HG03066 (cell line): ENCODE results near the gene BMPR1B.

Source experiments
- ATAC-seq: cut with Tn5 transposase; IDR thresholded peaks from one replicate; pipeline ENCODE4 v1.9.1; 2021; ENCODE audit warnings: low read depth; ENCODE audit not compliant: unreplicated experiment

The BMPR1B gene

DNA sequence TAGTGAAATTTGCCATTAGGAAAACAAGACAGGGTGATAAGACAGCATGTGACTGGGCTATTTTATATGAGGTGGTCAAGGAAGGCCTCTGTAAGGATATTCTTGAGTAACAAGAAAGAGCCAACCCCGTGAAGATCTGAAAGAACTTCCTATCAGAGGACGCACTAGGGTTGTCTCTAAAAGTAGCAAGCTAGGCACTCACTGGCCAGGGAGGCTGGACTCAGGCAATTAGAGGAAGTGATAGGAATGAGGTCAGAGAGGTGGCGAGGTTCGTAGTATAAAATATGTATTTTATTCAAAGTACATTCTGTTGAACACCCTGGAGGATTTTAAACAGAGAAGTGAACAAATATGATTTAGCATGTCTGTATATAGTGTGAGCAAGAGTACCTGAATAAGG lies 4.6 kb downstream of the BMPR1B start:
- no peak for ATAC-seq

DNA sequence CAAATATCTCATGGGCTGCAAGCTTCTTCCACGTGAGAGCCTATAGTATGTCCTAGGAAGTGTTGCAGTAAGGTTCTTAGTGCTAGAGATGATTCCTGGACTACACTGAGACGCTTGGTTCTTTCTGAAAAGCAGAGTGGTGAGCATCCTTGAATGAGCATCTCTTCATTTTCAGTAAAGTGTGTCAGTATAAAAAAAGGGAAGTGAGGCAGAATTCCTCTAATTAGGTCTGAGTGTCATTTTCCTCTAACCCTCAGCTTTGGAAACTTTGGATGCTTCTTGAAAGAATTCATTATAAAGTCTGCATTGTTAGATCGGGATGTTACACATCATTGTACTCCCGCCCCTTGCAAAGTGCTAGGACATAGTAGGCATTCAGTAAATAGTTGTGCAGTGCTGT lies 5.2 kb downstream of the BMPR1B start:
- ATAC-seq = no peak

DNA sequence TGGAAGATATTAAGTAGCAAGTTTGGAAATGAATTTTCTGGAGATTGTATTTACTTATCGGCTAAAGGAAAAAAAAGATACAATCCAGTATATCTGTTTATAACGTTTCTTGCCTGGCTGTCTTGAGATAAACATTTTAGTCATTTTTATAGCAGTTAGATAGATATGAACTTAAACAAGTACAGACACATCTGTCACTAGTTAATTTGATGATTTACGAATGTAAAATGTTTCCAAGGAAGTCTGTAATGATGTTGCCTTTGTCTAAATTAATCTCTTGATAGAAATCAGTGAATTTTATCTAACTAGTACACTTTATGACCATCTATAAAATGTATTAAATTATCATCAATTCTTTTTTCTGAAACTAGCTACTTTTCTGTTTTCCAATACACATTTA lies 5.7 kb downstream of the BMPR1B start:
- no peak for ATAC-seq

DNA sequence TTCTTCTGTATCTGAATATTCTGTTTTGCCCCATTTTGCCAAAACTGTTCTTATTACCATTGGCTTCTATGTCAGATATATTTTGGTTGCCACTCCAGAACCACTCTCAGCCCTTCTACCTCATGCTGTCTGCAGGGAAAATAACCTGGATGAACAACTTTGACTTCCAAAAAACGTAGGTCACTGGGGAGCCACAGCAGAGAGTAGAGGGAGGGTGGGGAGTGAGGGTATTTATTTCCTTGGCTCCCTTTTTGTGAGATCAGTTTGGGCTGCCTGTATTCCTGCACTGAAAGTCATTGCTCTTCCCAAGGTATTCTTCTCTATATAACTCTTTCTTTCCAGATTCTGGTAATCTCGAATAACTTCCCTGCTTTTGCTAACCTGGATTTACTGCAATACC lies 6.3 kb downstream of the BMPR1B start:
- no peak for ATAC-seq

DNA sequence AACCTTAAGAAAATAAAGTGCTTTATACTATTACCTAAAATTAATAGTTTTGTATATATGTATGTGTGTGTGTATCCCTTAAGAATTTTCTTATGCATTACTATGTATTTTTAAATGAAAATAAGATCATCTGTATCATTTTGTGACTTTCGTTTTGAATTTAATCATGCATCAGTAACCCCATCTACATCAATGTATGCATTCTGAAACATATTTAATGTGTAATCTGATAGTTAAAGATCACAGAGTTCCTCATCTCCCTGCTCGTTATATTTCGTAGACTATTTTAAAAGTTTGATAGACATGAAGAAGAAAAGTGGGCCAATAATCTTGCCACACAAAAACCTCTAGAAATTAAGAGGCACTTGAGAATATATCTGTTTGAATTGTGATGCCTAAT lies 7.4 kb downstream of the BMPR1B start:
- ATAC-seq = no peak

DNA sequence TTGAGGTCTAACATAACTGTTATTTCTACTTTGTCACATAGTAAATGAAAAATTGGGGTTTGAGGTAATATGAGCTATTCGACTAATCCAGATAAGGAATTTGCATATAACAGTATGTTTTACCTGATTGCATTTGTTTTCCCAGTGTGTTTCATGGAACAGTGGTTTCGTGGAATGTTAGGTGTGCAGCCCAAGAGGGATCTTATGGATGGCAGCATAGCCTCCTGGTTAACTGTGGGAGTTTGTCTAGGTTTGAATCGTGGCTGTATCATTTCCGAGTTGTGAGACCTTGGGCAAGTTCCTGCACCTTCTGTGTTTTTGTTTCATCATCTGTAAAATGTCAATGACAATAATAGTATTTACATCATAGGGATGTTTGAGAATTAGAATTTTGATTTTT lies 7.9 kb downstream of the BMPR1B start:
- no peak for ATAC-seq

DNA sequence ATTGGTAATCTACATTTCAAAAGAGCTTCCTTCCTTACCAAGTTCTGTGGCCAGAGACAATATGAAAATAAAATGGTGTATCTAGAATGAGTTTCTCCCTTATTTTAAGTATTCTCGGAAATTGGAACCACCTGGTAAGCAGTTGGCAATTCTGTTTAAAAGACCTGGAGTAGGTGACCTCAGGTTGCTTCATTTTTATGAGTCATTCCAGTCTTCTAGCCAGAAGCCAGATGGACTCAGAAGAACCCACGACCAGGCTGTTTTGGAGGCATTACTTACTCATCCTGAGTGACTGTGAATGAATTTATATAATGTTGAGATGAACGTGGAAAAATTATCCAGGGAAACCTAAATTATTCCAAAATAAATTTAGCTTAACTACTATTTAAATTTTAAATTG lies 9.1 kb downstream of the BMPR1B start:
- ATAC-seq = no peak

DNA sequence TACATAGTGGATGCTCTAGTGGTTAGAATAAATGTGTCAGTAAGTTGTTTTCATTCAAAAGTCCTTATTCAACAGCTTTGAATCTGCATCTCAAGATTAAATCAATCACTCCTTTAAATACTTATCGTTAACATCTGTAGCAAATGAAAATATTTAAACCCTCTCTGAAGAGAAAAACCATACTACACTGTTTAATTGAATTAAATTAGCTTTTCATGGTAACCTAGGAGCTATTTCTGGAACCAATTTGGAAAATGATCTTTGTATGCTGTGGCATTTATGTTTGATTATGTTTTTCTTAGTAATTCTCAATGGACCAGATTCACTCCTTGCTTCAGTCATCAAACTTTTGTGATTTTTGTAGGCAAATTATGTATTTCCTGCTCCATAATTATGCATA lies 9.7 kb downstream of the BMPR1B start:
- no peak for ATAC-seq

DNA sequence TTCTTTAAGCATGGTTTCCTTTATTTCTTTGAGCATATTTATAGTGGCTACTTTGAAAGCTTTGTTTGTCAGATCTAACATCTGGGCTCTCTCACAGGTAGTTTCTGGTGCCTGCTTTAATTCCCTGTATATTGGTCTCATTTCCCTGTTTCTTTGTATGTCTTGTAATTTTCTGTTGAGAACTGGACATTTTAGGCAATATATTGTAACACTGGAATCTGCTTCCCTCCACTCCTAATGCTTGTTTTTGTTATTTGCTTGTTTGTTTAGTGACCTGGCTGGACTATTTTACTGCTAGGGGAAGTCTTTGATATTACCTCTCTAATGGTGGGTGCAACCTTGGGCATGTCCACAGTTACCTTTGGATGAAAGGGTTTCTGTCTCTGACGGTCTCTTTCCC lies 25.0 kb downstream of the BMPR1B start:
- ATAC-seq = no peak

DNA sequence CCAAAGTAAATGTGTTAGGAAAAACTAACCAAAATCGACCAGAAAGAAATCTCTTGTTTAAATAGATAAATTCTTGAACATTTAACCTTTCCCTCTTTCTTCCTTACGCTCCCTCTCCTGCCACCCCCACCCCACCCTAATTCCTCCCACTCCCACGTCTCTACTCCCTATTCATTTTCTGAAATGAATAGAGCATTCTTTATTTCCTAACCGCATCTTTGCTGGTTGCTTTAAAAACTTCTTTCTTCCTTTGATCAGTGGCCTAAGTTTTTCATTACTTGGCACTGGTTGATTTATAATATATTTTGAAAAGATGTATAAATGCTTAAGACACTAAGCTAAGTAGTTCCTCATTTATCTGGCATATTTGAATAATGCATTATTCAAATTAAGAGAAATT lies 33.9 kb downstream of the BMPR1B start:
- no peak for ATAC-seq

DNA sequence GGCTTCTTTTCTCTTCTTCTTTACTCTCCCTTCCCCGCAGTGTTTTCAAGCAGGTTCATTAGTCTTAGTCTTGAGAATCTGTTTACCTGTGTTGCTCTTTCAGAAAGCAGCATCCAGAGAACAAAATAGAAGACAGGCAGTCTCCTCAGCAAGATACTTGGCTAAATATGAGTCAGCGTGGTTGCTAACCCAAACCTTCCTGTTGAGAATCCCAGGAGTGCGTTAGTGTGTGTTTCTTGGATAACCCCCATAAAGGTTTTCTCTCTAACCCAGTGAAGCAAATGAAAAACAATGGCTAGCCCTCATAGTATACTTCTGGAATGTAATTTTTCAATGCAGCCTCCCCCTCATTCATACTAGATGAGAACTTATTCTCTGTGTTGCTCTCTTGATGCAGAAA lies 41.1 kb downstream of the BMPR1B start:
- no peak for ATAC-seq

DNA sequence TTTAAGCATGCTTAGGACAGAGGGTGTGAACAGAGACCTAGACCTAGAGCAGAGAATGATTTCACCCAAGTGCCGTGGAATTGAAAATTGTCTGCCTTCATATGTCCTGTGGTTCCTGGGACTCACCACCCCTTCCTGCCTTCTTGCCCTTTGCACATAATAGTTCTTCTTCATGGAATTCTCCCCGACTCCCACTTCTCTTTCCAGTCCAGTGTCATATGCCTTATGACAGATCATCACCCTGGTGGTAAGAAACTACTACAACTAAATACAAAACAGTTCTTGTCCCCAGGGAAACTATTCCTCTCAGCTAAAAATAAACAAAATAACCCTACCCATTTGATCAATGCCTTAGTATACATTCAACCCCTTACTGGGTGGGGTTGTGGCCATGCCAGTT lies 43.3 kb downstream of the BMPR1B start:
- ATAC-seq = no peak

DNA sequence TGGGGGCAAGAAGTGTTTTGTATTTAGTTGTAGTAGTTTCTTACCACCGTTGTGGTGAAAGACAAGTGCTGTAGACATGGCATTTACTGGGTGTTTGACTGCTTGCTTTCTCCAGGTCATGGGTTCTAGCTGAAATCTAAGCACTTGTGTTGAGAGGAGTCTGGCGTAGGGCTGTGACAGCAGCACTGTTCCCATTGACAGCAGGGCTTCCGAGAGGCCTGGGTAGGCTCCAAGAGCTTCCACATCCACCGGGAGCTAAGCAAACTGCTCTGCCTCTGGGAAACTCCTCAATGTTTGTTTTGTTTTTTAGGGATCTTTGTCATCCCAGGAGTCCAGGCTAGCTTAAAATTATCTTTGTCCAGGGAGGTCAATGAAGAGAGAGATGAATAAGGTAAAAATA lies 44.3 kb downstream of the BMPR1B start:
- no peak for ATAC-seq

DNA sequence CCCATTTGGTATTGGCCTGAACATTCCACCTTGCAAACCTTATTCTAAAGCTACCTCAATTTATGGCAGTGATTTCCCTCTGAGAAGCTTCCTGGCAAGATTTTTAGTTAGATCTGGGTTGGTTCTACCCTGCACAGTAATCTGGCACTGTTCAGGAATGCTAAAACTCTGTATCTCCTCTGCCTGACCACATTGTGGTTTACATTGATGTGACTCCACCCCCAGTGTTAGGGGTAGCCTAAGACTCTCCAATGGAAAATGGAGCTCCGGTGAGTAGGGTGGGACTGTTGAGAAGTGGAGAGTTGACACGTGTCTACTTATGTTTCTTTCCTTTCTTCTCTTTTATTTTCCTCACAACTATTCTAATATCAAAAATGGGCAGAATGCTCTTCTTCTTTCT lies 45.4 kb downstream of the BMPR1B start:
- ATAC-seq = no peak

DNA sequence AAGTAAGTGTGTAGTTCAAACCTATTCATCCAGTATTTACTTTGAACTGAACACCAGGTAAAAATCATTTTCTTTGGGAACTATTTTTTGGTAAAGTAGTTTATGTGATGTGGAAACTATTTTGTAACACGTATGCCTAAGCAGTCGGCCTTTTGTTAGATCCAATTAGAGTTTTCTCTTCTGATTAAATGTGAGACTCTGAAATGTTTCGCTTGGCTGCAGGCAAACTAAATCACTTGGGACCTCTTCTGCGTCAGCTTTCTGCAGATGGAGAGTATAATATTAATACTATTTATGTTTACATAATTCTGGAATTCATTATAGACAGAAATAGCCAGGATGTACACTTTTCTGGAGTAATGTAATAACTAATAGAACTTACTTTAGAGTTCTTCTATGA lies 46.9 kb downstream of the BMPR1B start:
- ATAC-seq = no peak

DNA sequence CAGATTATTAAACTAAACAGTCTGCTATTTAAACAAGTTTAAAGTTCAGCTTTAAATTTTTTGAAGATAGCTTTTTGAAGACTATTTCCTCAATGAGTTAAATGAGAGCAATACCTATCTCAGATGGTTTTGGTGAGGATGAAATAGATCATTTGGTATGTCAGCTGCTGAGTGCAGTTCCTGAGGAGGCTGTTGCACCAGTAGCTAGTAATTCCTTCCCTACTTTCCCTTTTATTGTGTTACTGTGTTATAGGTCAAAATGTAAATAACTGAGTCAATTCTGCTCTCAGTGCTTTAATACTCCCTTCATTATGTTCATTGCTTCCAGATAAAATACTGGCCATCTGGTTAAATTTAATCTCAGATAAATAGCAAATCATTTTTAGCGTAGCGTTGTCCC lies 48.6 kb downstream of the BMPR1B start:
- ATAC-seq = no peak

DNA sequence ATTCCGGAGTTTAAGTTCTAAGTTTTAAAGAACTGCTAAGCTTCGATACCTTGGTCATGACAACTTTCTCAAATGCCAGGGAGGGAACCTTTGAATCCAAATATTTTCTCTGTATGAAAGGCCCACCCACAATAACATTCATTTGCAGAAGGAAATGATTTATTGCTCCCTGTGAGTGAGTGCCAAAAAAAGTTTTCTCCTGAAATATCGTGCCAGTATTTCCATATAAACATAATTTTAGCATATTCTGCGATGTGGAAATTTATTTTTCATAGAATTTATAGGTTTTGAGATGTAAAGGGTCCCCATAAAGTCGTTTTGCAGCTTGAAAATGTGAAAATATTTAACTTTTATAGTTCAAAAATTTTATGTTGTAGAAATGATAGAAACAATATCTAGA lies 53.9 kb downstream of the BMPR1B start:
- no peak for ATAC-seq

DNA sequence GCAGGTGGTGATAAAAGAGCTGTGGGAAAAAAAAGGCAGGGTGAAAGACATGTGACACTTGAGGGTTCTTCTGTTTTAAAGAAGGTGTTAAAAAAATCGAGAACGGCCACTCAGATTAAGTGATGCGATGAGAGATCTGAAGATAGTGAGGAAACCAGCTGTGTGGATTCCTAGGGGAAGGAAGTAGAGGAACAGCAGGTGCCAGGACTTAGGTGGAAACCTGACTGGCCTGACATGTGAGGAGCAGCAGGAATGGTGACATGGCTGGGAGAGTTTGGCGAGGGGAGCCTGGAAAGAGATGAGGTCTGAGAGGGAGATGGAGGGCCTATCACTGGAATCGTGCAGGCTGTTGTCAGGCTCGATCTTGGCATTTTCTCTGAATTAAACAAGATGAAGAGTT lies 55.5 kb downstream of the BMPR1B start:
- ATAC-seq = no peak

DNA sequence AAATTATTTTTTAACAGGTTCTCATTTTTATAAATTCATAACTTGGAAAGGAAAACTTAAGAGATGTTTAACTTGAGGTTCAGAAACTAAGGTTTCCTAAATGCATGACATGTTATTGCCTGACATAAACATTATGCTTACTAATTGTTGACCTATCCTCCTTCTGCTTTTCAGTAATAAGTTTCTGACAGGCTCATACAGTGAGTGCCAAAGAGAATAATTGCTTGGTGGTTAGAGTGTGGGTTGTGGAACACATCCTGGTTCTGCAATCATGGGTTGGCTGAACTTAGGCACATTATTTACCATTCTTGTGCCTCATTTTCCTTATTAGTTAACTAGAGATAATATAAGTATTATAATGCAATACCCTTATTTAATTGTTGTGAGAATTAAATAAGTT lies 56.5 kb downstream of the BMPR1B start:
- ATAC-seq = no peak

DNA sequence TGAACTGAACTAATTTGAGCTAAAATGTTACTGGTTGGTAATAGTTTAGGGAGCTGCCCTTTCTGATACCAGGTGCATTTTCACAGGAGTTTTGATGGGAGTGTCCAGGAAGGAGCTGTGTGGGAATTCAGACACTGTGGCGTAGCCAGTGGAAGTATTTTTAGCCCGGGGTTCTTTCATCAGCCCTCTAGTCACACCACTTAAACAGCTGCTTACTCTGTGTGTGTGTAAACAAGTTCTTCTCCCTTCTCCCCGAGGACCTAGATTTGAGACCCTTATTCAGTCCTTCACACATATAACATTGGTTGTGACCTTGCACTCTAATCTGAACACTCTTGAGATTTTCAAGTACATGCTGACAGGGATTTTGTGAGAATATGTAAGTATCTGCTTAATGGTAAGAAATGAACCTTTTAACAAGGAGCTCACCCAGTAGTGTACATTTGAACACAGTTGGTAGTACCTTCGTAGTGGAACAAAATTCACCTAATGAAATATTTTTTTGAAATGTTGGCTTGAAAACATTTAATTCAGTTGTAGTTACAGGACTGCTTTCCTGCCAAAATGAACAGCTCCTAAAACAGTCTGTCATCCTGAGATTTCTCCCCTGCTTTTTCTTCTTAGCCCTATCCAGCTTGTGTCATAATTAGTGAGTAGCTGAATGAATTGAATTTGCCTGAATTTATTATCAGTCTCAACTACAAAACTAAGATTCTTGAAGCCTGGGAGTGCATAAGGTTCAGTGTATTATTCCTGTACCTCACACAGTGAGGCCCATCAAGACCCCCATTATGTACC lies 61.8 kb downstream of the BMPR1B start:
- ATAC-seq = no peak

DNA sequence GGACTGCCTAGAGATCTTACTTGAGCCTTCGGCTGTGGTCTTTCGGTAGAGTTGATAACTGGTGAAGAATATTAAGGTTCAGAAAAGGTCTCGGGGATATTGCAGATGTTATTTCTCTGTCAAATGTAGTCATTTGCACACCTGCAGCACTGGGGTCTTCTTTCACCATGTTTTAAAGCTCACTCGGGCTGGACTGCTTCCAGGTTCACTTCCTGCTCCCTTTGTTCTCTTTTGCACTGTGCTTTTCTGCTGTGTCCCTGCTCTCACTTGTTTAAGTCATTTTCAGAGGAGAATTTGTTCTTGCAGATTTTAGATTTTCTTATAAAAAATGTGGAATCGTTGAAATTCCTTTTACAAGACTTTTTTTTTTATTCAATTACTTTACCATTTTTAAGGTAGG lies 68.5 kb downstream of the BMPR1B start:
- ATAC-seq = no peak

DNA sequence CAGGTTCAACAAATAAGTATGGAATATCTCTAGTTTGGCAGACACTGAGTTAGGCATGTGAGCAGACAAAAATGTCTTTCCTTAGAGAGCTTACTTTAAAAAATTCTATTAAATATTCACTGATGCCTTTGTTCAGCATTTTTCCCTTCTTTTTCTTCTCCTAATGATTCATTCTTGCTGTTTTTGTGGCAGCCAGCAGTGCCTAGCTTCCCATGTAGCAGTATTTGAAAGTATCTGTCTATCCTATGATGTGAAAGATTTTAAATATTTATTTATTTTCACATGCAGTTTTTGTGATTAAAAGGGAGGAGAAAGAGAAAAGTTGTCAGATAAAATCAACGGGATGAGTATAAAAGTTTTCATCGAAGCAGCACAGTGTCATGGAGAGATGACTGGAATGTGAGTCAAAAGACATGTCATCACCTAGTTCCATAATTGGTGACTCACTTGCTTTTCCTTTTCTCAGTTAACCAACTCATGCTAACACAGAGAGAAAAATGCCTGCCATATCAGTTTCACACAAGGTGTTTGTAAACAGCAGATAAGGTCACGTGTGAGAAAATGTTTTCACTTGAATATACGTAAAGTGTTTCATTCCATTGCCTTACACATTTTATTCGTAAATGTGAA lies 69.8 kb downstream of the BMPR1B start:
- no peak for ATAC-seq

DNA sequence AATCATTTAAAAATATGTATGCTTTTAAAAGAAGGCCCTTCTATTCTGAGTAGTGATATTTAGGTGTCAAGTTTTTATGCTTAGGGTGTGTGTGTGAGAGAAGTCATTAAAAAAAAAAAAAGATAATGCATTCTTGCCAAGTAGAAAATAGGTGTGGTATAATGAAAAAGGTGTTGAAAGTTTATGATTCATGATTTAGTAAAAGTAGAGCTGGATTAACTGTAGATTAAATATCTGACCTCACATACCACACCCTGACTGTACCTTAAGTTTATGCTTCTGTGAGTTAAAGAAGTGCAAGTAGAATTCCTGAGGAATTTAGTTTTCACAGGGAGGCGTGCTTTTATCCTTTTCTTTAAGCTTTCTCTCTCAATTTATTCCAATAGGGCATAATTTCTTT lies 71.1 kb downstream of the BMPR1B start:
- ATAC-seq = no peak
